ENCODE results near the gene MPG. TPM values are rescaled to one million over a fixed set of nuclear protein-coding genes. Genes with fewer than 3 reads are reported as not detected.

Gene MPG
- total RNA-seq, 4 donors from 2014 or later: 75.0 to 124 (median 83.0) TPM

- no peaks in the 10 kb centered on the region for H3K27me3 ChIP-seq
- peaks cover 0 to 6% of the 10 kb centered on the region in 2 donors for H3K36me3 ChIP-seq
- peak overlapping the region; percentile 75 to 88 (median 84) for H3K27ac ChIP-seq
- ATAC-seq (no peak), DNase-seq (no peak)
- in situ Hi-C loops (cut with MboI; ENCODE audit: low sequenced_read_pairs in 4 of 4) (no loop called here), intact Hi-C loops (cut with DNase I; ENCODE audit: low total_unique reads) (no loop called here)
- H3K4me1 ChIP-seq: peaks cover 61 to 65% of the 10 kb centered on the region in 2 donors
- TF ChIP-seq POLR2A (IDR thresholded peaks at IDR 0.05) (no peak), CTCF (IDR thresholded peaks at IDR 0.05 in 4 of 5, conservative IDR thresholded peaks at IDR 0.05 in 1 of 5) (no peak)
- no peak overlapping the region for H3K4me3 ChIP-seq
- no peaks in the 10 kb centered on the region for H3K9me3 ChIP-seq
These were observed 23.0 kb downstream of the MPG start for GRCh38 chr16:100989-101388.

- ATAC-seq (no peak), DNase-seq (no peak)
- intact Hi-C loops (cut with DNase I; ENCODE audit: low total_unique reads): no loop called here
- no peaks in the 10 kb centered on the region for H3K9me3 ChIP-seq
- peak overlapping the region; percentile 75 to 88 (median 84) for H3K27ac ChIP-seq
- H3K4me1 ChIP-seq: peaks cover 61 to 65% of the 10 kb centered on the region in 2 donors
- in situ Hi-C loops (cut with MboI; ENCODE audit: low sequenced_read_pairs in 4 of 4): no loop called here
- peak overlapping the region in 1 of 4 donors; percentile 25 for H3K4me3 ChIP-seq
- H3K36me3 ChIP-seq: peaks cover 0 to 6% of the 10 kb centered on the region in 2 donors
- no peaks in the 10 kb centered on the region for H3K27me3 ChIP-seq
- TF ChIP-seq POLR2A (IDR thresholded peaks at IDR 0.05) (no peak), CTCF (IDR thresholded peaks at IDR 0.05 in 4 of 5, conservative IDR thresholded peaks at IDR 0.05 in 1 of 5) (no peak)
These were observed 23.6 kb downstream of the MPG start for GRCh38 chr16:101586-101985.

- Histone ChIP-seq H3K9me3 (no peaks in the 10 kb centered on the region), H3K27me3 (no peaks in the 10 kb centered on the region), H3K27ac (peak overlapping the region; percentile 75 to 88 (median 84)), H3K36me3 (peaks cover 0 to 6% of the 10 kb centered on the region in 2 donors), H3K4me1 (peaks cover 59 to 62% of the 10 kb centered on the region in 2 donors), H3K4me3 (peak overlapping the region in 1 of 4 donors; percentile 25)
- no peak for TF ChIP-seq POLR2A (IDR thresholded peaks at IDR 0.05)
- TF ChIP-seq CTCF (IDR thresholded peaks at IDR 0.05 in 4 of 5, conservative IDR thresholded peaks at IDR 0.05 in 1 of 5): no peak
- DNase-seq (peak; percentile 76 to 87), ATAC-seq (peak; percentile 71 to 81)
- in situ Hi-C loops (cut with MboI; ENCODE audit: low sequenced_read_pairs in 4 of 4): no loop called here
- intact Hi-C loops (cut with DNase I; ENCODE audit: low total_unique reads): no loop called here
These were observed 24.2 kb downstream of the MPG start for GRCh38 chr16:102060-102855.

GRCh38 chr16:104355-104754 is 26.3 kb downstream of the MPG start:
- intact Hi-C loops (cut with DNase I; ENCODE audit: low total_unique reads) (no loop called here), in situ Hi-C loops (cut with MboI; ENCODE audit: low sequenced_read_pairs in 4 of 4) (no loop called here)
- no peak for TF ChIP-seq CTCF (IDR thresholded peaks at IDR 0.05 in 4 of 5, conservative IDR thresholded peaks at IDR 0.05 in 1 of 5)
- TF ChIP-seq POLR2A (IDR thresholded peaks at IDR 0.05): no peak
- Histone ChIP-seq H3K36me3 (peaks cover 0 to 13% of the 10 kb centered on the region in 2 donors), H3K27ac (peak overlapping the region; percentile 45 to 88 (median 79)), H3K9me3 (no peaks in the 10 kb centered on the region), H3K27me3 (no peaks in the 10 kb centered on the region), H3K4me1 (peaks cover 41 to 42% of the 10 kb centered on the region in 2 donors), H3K4me3 (no peak overlapping the region)
- DNase-seq (peak; percentile 37 to 75), ATAC-seq (peak; percentile 25 to 39)
